Limb (tissue), 2 donors: ENCODE results near the gene NBPF4.
"Not testable (repeated sequence)": the region's sequence is repeated elsewhere in the genome, so short reads cannot be mapped to it uniquely, and the experiment has no call there.

ENCODE experiments used
- DNase-seq, 2 donors: peaks; one replicate each; pipeline ENCODE4 v3.0.0-alpha.2; 2016; ENCODE audit errors: extremely low spot score in 2 of 2

NBPF4 gene, protein sequence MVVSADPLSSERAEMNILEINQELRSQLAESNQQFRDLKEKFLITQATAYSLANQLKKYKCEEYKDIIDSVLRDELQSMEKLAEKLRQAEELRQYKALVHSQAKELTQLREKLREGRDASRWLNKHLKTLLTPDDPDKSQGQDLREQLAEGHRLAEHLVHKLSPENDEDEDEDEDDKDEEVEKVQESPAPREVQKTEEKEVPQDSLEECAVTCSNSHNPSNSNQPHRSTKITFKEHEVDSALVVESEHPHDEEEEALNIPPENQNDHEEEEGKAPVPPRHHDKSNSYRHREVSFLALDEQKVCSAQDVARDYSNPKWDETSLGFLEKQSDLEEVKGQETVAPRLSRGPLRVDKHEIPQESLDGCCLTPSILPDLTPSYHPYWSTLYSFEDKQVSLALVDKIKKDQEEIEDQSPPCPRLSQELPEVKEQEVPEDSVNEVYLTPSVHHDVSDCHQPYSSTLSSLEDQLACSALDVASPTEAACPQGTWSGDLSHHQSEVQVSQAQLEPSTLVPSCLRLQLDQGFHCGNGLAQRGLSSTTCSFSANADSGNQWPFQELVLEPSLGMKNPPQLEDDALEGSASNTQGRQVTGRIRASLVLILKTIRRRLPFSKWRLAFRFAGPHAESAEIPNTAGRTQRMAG

DNA sequence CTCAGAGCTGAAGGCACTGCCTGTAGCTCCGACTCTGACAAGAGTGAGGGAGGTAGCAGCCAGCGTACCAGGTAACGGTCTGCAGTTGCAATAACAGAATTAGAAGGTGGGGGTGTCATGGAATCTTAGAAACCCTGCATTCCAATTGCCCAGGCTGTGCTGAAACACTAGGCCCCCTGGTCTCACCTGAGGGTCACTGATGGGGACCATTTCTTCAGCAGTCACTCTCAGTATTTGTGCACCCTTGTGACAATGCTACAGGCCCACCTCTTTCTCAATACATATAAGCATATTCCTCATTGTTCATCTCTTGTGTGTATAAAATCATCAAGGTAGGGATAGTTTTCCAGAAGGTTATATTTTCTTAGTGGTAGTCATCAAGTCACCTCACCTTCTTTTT is at the start of gene NBPF4:
NBPF4 (minus strand) TSS at position 101 of the 400 bp plus-strand sequence. CDS start 315 bp downstream, outside the sequence.
- DNase-seq, result not testable (repeated sequence)

DNA sequence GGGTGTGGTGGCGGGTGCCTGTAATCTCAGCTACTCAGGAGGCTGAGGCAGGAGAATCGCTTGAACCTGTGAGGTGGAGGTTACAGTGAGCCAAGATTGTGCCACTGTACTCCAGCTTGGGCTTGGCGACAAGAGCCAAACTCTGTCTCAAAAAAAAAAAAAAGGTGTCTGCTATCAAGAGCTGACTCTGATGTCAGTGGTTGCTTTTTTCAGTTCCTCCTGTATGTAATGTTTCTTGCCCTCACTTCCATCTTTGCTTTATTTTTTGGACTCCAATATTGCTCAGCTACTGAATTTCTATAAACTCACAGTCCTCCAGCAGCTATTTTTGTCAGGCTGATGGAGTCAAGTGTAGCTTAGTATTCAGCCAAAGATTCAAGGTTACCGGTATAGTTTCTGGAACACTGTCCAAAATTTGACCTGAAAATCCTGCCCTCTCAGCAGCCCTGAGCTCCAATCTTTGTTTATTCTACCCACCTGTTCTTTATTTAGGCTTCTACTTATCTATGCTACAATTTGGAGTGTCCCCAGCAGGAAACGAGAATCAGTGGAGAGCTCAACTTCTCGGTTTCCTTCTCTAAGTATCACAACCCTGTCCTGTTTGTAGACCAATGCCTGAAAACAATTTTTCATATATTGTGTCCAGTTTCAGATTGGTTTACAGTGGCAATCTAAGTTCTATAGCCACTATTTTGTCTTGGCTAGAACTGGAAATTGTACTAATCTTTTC is 38.8 kb upstream of the NBPF4 start:
- DNase-seq, result not testable (repeated sequence)

DNA sequence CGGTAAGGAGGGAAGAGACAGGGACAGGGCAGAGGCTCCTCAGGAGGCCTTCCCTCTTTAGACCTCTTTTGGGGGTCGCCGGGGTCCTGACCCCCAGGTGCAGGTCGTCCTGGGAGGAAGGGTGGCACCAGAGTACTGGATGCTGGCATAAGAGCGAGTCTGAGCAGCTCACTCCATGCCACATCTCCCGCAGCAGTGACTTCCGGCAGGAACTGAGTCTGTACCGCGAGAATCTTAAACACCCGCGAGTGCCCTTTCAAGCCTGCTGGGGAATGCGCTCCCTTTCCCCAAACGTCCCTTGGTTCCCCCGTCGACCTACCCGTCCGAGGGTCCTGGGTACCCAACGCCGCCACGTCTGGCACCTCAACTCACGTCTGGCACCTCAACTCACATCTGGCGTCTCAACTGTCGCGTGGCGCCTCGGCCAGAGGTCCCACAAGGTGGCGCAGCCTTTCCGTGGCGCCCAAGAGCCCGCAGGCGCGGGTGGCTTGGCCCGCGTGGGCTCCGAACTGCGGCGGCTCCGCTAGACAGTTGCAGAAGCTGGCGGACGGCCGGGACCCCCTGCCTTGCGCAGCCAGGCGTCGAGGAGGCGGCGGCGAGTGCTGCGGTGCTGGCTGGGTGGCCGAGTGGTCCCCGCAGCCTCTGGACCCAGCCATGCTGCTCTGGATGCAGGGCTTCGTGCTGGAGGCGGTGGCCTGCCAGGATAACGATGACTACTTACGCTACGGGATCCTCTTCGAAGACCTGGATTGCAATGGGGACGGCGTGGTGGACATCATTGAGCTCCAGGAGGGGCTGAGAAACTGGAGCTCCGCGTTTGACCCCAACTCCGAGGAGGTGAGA is 28.8 kb upstream of the NBPF4 start:
- not testable (repeated sequence) for DNase-seq

DNA sequence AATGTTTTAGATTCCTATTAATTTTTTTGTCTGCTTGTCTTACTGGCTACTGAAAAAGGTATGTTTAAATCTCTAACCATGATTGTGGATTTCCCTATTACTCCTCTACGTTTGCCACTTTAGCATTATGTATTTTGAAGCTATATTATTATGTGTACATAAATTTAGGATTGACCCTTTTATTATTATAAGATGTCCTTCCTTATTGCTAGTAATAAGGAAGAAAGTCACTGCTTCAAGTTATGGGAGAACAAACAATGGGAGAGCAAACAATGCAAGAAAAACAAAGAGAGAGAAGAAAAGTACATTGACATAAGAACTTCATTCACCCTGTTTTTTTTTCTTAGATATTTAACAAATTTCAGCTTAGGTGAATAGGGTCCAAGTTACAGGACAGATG is 23.2 kb upstream of the NBPF4 start:
- not testable (repeated sequence) for DNase-seq

DNA sequence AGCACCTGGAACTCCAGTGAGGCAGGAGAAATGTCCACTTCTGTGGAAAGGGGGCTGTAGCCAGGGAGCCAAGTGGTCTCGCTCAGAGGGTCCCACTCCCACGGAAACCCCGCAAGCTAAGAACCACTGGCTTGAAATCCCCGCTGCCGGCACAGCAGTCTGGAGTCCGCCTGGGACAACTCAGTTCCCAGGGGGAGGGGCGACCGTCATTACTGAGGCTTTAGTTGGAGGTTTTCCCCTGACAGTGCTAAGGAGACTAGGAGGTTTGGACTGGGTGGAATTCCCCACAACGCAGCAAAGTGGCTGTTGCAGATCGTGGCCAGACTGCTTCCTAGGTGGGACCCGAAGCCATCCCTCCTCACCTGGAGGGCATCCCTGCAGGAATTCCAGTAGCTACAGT is 18.1 kb upstream of the NBPF4 start:
- DNase-seq, result not testable (repeated sequence)

DNA sequence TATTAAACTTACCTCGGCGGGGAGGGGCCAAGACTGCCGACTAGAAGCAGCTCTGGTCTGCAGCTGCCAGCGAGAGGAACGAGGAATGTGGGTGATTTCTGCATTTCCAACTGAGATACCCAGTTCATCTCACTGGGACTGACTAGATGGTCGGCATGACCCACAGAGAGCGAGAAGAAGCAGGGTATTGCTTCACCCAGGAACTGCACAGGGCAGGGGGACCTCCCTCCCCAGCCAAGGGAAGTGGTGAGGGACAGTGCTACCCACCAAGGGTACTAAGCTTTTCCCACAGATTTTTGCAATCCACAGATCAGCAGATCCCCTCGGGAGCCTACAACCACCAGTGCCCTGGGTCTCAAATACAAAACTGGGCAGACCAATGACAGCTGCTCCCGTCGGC is 17.6 kb upstream of the NBPF4 start:
- DNase-seq, result not testable (repeated sequence)

DNA sequence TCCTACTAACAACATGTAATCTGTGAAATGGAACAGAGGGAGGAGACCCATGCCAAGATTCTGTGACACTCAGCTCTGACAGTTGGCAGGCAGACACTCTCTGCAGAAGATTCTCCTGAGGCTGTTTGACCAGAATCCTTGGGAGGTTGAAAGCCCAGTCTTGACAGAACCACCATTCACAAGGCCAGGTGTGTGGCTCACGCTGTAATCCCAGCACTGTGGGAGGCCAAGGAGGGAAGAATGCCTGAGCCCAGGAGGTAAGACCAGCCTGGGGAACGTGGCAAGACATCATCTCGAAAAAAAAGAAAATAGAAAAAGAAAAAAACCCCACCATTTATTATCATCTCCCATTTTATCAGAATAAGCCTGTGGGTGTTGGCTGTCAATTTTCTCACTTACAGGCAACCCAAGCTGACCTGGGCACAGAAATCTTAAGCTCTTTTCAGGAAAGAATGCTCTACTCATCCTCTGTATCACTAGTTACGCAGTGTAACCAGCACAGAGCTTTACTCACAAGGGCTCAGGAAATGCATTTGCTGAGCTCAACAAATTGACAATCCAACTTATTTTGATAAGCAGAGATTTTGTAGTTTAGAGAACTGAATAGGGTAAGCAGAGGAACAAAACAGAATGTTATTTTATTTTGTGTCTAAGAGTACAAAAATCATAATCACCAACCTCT is 16.8 kb upstream of the NBPF4 start:
- not testable (repeated sequence) for DNase-seq

DNA sequence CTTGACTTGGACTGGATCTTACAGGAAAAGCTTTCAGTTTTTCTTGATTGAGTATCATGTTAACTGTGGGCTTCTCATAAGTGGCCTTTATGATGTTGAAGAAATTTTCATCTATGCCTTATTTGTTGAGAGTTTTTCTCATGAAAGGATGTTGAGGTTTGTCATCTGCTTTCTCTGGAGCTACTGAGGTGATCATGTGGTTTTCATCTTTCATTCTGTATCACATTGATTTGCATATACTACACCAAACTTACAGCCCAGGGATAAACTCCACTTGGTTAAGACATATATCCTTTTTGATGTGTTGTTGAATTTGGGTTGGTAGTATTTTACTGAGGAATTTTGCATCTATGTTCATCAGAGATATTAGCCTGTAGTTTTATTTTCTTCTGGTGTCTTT is 11.6 kb upstream of the NBPF4 start:
- not testable (repeated sequence) for DNase-seq

DNA sequence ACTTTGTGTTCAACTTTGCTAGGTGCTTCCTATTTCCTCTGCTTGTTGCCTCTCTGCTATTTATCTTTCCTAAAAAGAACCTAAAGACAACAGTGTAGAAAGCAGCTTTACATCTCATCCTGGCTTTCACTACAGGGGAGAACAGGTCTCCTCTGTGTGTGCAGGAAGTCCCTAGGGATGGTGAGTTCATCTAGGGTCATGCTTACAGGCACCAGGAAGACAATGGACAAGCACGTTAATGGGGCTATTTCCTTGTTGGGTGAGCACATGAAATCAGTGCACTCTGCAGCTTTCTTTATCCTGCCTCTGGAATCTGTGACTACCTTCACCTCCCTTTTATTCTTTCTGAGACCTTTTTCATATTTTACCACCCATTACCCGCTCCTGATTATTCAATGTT is 4.5 kb downstream of the NBPF4 start:
- DNase-seq, result not testable (repeated sequence)

DNA sequence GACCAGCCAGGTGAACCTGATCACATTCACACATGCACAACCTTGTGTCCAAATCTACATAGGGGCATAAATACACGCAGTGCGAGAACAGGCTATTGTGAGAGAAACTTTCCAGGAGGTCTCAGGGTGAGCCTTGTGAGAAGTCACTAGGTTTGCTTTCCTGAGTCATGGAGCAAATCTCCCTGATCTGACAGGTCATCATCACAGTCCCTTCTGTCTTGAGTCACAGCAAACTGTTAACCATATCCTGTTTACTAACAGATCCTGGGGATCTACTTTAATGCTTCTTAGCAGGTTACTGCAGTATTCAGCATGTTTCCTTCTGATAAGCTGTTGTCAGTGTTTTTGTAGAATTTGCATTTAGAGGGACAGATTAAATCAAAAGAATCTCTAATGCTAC is 8.6 kb downstream of the NBPF4 start:
- not testable (repeated sequence) for DNase-seq

DNA sequence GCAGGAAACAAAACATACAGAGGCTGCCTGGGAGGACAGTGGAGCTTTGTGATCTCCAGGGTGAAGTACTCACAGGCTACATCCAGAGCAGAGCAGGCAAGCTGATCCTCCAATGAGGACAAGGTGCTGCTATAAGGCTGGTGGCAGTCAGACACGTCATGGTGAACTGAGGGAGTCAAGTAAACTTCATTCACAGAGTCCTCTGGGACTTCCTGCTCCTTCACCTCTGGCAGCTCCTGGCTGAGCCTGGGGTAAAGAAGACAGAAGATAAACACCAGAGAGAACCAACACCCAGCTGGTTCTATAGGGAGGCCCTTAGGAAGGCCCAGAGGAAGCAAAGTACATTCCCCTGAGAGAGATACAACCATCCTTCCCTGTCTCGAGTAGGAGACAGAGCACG is 11.7 kb downstream of the NBPF4 start:
- DNase-seq, result not testable (repeated sequence)

DNA sequence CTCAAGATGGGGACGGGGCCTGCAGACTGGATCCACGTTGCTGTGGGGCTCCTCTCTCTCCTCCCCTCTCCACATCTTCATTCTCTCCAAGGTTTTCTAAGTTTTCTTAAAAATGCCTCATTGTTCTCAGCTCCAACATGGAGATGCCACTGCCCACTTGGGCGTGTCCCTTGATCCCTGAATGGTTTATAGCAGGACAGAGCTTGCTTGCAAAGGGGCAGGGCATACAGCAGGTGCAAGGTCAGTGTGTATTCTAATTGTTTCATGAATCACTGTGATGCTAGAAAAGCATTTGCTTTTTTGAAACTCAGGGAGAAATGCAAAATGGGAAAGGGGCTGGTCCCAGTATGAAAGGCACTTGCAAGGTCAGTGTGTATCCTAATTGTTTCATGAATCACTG is 13.9 kb downstream of the NBPF4 start:
- DNase-seq, result not testable (repeated sequence)

DNA sequence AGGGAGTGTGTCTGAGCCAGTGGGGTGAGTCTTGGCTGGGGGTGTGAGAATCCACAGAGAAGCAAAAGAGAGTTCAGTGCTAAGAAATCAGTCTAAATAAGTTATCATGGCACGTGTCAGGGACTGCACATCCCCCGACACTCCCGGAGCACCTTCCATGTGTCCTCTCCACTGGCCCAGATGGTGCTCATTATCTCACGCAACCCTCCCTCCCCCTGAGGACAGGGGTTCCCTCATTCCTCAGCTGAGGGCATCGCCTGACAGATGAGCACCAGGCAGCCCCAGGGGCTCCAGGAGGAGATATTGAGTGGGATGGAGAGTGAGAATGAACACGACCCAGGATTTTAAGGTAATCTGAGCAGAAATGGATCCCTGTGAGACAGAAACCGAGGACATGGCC is 16.1 kb downstream of the NBPF4 start:
- not testable (repeated sequence) for DNase-seq

DNA sequence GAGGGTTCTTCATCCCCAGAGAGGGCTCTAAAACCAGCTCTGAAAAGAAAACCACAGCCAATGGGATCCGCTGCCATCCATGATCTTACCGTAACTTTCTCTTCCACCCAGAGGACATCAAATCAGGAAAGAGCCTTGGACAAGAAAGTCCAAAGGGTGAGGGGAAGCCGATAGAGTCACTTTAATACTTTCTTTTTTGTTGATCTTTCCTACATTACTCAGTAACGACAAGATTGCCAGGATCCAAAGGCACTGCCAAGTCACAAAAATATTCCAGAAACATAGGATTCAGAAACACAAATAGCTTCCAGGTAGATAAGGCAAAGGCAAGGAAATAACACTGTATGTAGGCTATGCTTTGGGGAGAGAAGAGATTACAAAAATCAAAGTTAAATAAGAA is 17.0 kb downstream of the NBPF4 start:
- not testable (repeated sequence) for DNase-seq

DNA sequence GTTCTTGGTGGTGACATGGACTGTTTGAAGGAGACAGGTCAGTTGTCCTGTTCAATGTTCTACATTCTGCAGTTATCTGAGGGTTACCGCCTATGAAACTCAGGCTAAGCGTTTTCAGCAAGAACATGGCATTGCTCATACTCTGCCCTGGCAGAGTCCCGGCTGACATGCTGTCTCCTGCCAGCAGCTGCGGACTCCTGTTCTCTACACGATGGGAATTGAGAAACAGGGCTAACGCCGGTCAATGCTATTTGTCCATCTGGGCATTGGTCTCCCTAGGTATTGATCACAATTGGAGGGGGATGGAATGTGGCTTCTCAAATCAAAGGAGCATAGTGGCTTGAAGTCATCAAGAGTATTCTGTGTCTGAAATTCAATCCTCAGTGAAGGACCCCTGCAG is 20.6 kb downstream of the NBPF4 start:
- DNase-seq, result not testable (repeated sequence)

DNA sequence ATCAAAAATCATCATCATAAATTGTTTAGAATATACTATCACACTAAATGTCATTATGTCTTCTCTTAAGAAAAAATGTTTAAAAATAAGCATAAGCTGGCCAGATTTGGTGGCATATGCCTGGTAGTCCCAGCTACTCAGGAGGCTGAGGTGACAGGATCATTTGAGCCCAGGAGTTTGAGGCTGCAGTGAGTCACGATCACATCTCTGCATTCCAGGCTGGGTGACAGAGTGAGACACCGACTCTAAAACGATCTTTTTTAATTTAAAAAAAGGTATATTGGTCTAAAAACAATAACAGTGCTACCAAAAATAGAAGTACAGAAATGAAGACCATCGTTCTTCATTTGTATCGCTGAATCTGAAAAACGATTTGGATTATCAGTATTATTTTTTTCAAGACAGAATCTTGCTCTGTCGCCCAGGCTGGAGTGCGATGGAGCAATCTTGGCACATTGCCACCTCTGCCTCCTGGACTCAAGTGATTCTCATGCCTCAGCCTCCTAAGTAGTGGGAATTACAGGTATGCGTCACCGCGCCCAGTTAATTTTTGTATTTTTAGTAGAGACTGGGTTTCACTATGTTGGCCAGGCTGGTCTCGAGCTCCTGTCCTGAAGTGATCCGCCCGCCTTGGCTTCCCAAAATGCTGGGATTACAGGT is 26.2 kb downstream of the NBPF4 start:
- not testable (repeated sequence) for DNase-seq

DNA sequence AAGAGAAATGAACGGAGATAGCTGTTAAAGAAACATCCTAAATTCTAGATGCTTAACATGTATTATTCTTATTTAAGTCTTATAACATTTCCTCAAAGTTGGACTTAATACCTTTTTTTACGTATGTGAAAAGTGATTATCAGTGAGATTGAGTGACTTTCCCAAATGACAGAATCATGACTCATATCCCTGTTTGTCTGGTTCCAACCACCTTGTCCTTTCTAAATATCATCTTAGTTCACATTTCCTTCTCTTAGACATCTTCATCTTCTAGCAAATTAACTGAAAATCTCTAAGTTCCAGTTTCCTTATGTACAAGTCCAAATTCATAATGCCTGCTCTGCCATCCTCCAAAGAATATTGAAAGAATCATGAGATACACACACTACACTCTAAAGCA is 26.9 kb downstream of the NBPF4 start:
- not testable (repeated sequence) for DNase-seq

DNA sequence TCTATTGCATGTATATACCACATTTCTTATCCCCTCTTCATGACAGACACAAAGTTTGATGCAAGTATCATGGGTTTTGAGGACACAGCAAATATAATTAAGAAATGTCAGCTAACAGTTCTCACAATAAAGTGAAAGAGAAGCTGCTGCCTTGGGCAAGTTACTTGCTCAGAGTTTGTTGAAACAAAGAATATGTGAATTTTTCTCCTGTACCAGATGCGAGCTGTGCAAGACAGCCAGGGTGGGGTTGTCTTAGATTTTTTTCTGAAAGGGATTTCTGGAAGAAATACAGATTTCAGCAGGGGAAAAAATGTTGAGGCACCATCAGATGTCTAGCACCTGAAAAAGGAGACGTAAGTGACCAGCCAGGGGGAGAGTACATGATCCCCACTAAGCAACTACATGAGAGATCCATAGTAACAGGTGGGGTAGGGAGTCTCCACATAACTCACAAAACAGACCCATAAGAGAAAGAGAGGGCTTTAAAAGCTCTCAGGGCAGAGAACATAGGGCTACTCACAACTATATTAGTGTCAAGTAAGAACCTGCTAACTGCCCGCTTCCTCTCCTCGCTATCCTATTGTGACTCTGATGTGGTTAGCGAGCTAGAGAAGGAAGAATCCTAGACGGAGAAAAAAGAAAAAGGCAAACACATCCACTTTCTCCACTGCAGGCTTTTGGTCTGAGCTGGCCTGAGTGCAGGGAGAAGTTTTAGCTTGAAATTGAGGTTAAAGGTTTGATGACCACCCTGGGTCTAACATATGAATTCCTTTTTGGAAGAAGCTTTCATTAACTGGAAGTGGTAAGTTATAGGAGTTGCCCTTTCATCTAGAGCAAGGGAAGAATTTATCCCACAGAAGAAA is 27.6 kb downstream of the NBPF4 start:
- DNase-seq, result not testable (repeated sequence)
